Measurements from ENCODE around the gene ERRFI1. TPM values are rescaled to one million over a fixed set of nuclear protein-coding genes. Genes with fewer than 3 reads are reported as not detected.
"Not testable (repeated sequence)": the region's sequence is repeated elsewhere in the genome, so short reads cannot be mapped to it uniquely, and the experiment has no call there.

ERRFI1 gene
- total RNA-seq, 1 donor, result 106 TPM

- DNase-seq (ENCODE audit: low read depth), result no peak
- TF ChIP-seq, protein P1, sequence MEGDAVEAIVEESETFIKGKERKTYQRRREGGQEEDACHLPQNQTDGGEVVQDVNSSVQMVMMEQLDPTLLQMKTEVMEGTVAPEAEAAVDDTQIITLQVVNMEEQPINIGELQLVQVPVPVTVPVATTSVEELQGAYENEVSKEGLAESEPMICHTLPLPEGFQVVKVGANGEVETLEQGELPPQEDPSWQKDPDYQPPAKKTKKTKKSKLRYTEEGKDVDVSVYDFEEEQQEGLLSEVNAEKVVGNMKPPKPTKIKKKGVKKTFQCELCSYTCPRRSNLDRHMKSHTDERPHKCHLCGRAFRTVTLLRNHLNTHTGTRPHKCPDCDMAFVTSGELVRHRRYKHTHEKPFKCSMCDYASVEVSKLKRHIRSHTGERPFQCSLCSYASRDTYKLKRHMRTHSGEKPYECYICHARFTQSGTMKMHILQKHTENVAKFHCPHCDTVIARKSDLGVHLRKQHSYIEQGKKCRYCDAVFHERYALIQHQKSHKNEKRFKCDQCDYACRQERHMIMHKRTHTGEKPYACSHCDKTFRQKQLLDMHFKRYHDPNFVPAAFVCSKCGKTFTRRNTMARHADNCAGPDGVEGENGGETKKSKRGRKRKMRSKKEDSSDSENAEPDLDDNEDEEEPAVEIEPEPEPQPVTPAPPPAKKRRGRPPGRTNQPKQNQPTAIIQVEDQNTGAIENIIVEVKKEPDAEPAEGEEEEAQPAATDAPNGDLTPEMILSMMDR (IDR thresholded peaks at IDR 0.05; ENCODE audit: insufficient read depth, low read length), result no peak
- no peak overlapping the region for H3K4me3 ChIP-seq (ENCODE audit: low read depth, low read length)
Measured at GRCh38 chr1:7971024-7971423, 55.1 kb downstream of the ERRFI1 start.

DNA sequence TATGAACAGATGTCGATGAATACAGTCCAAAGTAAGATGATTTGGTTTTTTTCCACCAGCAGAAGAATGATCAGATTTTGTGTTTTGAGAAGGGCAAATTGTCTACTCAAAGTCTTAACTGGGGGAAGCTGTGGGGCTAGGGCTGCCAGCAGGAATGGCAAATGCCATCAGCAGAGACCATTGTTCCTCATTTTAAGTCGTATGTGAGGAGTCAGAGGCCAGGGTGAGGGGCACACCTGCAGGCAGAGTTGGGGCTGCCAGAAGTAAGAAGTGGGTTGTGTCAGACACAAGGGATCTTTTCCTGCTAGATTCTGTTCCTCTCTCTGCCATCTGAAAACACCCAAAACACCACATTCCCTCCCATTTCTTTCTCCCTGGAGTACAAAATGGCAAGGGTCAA is 55.9 kb downstream of the ERRFI1 start:
- H3K4me3 ChIP-seq (ENCODE audit: low read depth, low read length), result no peak overlapping the region
- no peak for DNase-seq (ENCODE audit: low read depth)
- TF ChIP-seq, protein P1 (IDR thresholded peaks at IDR 0.05; ENCODE audit: insufficient read depth, low read length), result no peak

DNA sequence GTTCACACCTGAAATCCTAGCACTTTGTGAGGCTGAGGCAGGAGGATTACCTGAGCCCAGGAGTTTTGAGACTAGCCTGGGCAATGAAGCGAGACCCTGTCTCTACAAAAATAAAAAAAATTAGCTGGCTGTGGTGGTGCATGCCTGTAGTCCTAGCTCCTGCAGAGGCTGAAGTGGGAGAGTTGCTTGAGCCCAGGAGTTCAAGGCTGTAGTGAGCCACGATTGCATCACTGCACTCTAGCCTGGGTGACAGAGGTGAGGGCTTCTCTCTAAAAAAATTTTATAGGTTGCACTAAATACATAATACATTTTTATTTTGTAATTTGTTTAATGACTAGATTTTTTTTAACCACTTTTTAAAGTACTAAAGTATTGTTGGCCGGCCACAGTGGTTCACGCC is 58.5 kb downstream of the ERRFI1 start:
- no peak for DNase-seq (ENCODE audit: low read depth)
- TF ChIP-seq, protein P1 (IDR thresholded peaks at IDR 0.05; ENCODE audit: insufficient read depth, low read length), result no peak
- no peak overlapping the region for H3K4me3 ChIP-seq (ENCODE audit: low read depth, low read length)

DNA sequence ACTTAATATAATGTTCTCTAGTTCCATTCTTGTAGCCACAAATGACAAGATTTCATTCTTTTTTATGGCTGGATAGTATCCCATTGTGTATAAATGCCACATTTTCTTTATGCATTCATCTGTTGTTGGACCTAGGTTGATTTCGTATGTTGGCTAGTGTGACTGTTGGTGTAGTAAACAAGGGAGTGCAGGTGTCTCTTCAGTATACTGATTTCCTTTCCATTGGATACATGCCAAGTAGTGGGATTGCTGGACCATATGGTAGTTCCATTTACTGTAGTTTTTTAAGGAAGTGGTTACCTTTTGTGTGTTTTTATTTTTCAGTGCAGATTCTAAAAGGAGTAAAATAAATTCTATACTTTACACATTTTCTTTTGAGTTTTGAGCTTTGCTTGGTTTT is 58.9 kb downstream of the ERRFI1 start:
- DNase-seq (ENCODE audit: low read depth), result no peak
- TF ChIP-seq, protein P1 (IDR thresholded peaks at IDR 0.05; ENCODE audit: insufficient read depth, low read length), result no peak
- no peak overlapping the region for H3K4me3 ChIP-seq (ENCODE audit: low read depth, low read length)

GRCh38 chr1:7964476-7964875 is 61.6 kb downstream of the ERRFI1 start:
- H3K4me3 ChIP-seq (ENCODE audit: low read depth, low read length), result no peak overlapping the region
- DNase-seq (ENCODE audit: low read depth), result no peak
- TF ChIP-seq, protein P1 (IDR thresholded peaks at IDR 0.05; ENCODE audit: insufficient read depth, low read length), result no peak

GRCh38 chr1:7963841-7964240 is 62.3 kb downstream of the ERRFI1 start:
- H3K4me3 ChIP-seq (ENCODE audit: low read depth, low read length); DNase-seq (ENCODE audit: low read depth): not testable (repeated sequence)

DNA sequence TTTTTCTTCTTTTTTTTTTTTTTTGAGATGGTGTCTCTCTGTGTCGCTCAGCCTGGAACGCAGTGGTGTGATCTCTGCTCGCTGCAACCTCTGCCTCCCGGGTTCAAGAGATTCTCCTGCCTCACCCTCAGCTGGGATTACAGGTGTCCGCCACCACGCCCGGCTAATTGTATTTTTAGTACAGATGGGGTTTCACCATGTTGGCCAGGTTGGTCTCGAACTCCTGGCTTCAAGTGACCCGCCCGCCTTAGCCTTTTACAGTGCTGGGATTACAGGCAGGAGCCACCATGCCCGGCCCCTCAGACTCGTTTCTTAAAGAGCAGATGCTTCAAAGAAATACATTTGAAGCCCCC is 62.8 kb downstream of the ERRFI1 start:
- not testable (repeated sequence) for DNase-seq (ENCODE audit: low read depth); H3K4me3 ChIP-seq (ENCODE audit: low read depth, low read length)

DNA sequence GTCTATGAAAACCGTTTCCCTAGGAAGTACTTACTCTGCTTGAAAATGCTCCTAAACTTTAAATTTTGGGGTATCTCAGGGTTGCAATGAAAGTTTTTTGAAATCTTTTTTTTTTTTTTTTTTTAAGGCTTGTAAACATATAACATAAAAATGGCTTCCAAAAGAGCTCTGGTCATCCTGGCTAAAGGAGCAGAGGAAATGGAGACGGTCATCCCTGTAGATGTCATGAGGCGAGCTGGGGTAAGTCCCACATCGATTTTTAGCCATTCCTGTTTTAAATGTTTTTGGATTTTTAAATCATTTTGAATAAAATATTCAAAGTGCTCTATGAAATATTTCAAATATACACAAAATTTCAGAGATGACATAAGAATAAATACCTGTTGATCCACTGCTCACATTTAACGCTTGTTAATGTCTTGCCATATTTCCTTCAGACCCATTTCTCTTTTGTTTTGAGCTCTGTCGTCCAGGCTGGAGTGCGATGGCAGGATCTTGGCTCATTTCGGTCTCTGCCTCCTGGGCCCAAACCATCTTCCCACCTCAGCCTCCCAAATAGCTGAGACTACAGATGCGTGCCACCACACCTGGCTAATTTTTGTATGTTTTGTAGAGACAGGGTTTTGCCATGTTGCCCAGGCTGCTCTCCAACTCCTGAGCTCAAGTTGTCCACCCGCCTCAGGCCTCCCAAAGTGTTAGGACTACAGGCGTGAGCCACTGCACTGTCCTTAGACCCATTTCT is 63.3 kb downstream of the ERRFI1 start:
- TF ChIP-seq, protein P1 (IDR thresholded peaks at IDR 0.05; ENCODE audit: insufficient read depth, low read length), result no peak
- no peak for DNase-seq (ENCODE audit: low read depth)
- H3K4me3 ChIP-seq (ENCODE audit: low read depth, low read length), result peak overlapping the region; percentile 82
